Ishikawa (cell line): ENCODE results near the gene NT5M.

ENCODE experiments used
- CREB1 ChIP-seq: IDR thresholded peaks from 2 replicates; pipeline ENCODE4 v1.6.1; 2012; ENCODE audit warnings: low read depth
- EP300 ChIP-seq: IDR thresholded peaks from 2 replicates; pipeline ENCODE4 v1.6.1; 2012; ENCODE audit warnings: borderline replicate concordance
- FOXM1 ChIP-seq: IDR thresholded peaks from 2 replicates; pipeline ENCODE4 v1.6.1; 2012; ENCODE audit warnings: low read depth, borderline replicate concordance
- NFIC ChIP-seq: IDR thresholded peaks from 2 replicates; pipeline ENCODE4 v1.6.1; 2012
- RAD21 ChIP-seq: IDR thresholded peaks from 2 replicates; pipeline ENCODE4 v1.6.1; 2012; ENCODE audit warnings: low read depth
- TAF1 ChIP-seq: IDR thresholded peaks from 2 replicates; pipeline ENCODE4 v1.6.1; 2012; ENCODE audit warnings: low read depth, mild to moderate bottlenecking
- TEAD4 ChIP-seq: IDR thresholded peaks from 2 replicates; pipeline ENCODE4 v1.6.1; 2012
- USF1 ChIP-seq: IDR thresholded peaks from 2 replicates; pipeline ENCODE4 v1.6.1; 2012
- TF ChIP-seq, protein P1 (sequence below): IDR thresholded peaks from 2 replicates; pipeline ENCODE4 v1.6.1; 2012; ENCODE audit warnings: low read depth, mild to moderate bottlenecking

Gene NT5M

DNA sequence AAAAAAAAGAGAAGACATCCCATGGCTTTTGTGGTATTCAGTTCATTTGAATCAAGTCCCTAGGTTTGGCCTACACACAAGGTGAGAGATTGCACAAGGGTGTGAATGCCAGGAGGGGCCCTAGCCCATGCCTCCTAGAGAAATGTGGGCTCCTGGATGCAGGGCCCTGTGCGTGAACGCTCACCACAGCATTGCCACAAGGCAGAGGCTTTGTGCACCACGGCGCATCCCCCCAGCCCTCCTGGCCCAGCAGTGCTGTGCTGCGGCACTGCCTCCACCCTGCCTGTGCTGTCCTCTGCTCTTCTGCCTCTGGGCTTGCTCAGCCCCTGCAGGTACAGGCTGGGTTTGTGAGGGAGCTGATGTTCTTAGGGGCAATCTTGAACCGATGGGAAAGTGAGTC is 92.7 kb downstream of the NT5M start:
- no peak for TF ChIP-seq TEAD4
- TF ChIP-seq EP300 = no peak
- no peak for TF ChIP-seq FOXM1
- TF ChIP-seq RAD21 = no peak
- no peak for TF ChIP-seq TAF1
- no peak for TF ChIP-seq CREB1
- TF ChIP-seq NFIC = no peak
- TF ChIP-seq USF1 = no peak
- TF ChIP-seq, protein P1, sequence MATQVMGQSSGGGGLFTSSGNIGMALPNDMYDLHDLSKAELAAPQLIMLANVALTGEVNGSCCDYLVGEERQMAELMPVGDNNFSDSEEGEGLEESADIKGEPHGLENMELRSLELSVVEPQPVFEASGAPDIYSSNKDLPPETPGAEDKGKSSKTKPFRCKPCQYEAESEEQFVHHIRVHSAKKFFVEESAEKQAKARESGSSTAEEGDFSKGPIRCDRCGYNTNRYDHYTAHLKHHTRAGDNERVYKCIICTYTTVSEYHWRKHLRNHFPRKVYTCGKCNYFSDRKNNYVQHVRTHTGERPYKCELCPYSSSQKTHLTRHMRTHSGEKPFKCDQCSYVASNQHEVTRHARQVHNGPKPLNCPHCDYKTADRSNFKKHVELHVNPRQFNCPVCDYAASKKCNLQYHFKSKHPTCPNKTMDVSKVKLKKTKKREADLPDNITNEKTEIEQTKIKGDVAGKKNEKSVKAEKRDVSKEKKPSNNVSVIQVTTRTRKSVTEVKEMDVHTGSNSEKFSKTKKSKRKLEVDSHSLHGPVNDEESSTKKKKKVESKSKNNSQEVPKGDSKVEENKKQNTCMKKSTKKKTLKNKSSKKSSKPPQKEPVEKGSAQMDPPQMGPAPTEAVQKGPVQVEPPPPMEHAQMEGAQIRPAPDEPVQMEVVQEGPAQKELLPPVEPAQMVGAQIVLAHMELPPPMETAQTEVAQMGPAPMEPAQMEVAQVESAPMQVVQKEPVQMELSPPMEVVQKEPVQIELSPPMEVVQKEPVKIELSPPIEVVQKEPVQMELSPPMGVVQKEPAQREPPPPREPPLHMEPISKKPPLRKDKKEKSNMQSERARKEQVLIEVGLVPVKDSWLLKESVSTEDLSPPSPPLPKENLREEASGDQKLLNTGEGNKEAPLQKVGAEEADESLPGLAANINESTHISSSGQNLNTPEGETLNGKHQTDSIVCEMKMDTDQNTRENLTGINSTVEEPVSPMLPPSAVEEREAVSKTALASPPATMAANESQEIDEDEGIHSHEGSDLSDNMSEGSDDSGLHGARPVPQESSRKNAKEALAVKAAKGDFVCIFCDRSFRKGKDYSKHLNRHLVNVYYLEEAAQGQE = no peak
